OCI-M2 (cell line): ENCODE data around the gene ZCCHC2.

Experiments used
- DNase-seq: peaks from one replicate; lab custom pipeline; 2025; ENCODE audit not compliant: unreplicated experiment; lab: John Stamatoyannopoulos, UW

The ZCCHC2 gene

DNA sequence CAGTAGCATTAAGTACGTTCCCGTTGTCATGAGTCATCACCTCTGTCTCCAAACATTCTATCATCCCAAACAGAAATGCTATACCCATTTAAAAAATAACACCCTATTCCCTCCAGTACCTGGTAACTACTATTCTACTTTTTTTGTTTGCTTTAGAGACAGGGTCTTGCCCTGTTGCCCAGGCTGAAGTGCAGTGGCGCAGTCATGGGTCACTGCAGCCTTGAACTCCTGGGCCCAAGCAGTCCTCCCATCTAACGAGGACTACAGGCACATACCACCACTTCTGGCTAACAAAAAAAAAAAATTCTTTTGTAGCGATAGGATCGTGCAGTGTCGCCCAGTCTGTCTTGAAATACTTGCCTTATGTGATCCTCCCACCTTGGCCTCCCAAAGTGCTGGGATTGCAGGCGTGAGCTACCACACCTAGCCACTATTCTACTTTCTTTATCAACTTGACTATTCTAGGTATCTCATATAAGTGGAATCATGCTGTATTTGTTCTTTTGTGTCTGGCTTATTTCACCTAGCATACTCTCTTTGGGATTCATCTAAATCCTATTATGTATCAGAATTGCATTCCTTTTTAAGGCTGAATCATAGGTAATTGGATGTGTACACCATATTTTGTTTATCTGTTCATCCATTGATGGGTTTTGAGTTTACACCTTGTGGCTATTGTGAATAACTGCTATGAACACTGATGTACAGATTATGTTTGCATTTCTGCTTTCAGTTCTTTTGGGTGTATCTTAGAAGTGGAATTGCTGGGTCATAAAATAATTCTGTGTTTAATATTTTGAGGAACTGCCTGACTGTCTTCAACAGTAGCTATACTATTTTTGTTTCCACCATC lies 14.4 kb downstream of the ZCCHC2 start:
- DNase-seq: no peak

DNA sequence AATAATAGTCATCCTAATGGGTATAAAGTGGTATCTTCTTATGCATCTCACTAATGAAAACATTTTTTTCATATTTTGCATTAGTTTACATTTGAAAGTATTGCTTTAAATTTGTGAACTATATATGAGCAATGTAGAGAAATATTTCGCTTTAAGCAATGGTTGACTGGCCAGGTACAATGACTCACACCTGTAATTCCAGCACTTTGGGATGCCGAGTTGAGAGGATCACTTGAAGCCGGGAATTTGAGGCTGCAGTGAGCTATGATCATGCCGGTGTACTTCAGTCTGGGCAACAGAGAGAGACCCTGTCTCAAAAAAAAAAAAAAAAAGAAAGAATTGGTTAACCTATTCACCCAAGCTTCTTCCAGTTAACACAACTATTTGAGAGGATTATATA lies 15.1 kb downstream of the ZCCHC2 start:
- DNase-seq: no peak

DNA sequence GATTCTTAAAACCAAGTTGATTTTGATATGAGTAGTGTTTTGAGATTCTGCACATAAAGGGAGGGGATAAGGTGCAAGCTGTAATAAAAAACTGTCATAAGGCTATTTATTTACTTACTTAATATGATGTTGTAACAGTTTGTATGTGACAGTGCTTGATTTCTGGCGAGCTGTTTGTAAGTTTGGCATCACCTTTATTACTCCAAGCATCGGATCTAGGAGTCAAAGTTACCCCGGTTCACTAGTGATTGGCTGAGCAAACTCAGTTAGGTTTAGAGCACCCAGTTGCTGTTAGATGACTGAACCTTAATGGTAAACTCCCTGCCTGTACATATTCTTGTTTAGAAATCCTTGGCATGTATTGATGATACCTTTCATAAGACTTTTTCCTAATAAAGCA lies 16.1 kb downstream of the ZCCHC2 start:
- DNase-seq: no peak

DNA sequence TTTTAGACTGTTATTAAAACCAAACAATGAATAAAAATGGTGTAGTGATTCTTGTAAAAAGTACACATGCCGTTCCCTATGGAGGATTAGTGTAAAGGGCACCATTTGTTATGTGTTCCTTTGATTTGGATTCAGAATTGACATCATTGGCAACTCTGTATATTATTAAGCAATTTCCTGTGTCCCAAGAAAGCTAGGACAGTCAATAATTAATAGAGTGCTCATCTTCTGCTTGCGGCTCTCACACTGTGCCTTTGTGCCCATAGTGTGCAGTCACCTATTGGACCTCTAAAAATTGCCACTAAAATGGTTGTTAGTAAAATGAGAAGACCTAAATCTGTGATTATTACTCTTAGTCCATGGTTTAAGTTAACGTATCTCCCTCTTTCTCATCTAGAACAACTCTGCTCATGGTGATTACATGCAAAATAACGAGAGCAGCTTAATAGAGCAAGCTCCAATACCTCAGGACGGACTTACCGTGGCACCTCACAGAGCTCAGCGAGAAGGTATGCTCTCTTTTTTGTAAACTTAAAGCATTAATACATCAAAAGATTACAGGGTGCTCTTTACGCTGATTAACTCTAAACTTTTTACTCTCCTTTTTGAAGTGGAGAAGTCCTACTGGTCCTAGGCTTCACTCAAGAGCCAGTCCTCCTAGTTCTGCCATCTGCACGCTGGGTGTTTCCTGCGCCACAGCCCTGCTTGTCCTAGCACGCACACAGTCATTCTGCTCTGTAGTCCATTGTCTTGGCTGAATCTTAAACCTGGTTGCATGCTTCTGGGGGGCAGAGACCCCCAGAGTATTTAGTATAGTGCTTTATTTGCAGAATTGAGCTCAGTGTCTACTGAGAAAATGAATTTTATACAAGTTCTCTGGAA lies 16.7 kb downstream of the ZCCHC2 start:
- DNase-seq: no peak

DNA sequence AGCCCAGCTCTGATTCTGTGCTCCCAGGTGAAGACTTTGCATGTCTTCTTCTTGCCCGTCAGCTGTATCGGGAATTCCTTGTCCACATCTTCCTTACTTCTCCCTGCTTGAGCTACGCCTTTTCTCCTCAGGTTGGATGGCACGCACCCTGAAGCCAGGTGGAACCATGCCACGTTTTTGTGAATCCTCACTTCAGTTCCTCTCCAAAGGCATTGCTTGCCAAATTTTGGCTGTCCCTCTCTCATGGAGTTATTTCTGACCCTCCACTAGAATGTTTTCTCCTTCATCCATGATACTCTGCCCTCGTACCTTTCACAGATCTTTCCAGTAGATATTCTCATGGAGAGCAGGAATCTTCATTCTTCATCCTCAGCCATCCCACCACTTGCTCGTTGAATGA lies 20.2 kb downstream of the ZCCHC2 start:
- DNase-seq: no peak

DNA sequence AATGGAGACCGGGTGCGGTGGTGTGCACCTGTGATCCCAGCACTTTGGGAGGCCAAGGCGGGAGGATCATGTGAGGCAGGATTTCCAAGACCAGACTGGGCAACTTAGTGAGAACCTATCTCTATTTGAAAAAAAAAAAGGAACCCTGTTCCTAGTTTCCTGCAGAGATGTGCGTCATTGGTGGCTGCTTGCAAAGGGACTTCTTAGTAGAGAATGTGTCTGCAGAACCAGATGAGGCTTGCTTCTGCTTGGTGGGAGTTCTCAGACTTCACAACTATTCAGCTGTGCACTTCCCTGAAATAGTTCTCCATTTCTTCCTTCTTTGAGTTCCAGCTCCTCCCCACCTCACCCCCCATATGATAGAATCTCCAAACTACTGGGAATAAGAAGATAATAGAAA lies 22.3 kb downstream of the ZCCHC2 start:
- DNase-seq: no peak

DNA sequence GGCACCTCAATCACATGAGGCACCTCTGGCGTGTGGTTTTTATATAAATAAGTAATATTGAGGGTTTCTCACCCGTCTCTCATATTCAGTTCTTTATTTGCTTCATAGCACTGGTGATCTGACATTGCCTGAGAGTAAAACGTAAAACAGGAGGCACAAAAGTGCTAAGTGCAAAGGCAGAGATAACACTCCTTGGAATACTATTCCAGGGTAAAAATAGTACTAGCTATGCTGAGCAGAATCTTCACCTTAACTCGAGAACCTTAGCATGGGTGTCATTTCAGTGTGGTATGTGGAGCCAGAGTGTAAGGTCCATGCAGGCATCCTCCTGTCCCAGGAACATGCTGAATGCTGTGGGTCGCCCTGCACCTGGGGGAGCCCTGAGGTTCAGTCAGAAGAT lies 26.9 kb downstream of the ZCCHC2 start:
- DNase-seq: no peak

DNA sequence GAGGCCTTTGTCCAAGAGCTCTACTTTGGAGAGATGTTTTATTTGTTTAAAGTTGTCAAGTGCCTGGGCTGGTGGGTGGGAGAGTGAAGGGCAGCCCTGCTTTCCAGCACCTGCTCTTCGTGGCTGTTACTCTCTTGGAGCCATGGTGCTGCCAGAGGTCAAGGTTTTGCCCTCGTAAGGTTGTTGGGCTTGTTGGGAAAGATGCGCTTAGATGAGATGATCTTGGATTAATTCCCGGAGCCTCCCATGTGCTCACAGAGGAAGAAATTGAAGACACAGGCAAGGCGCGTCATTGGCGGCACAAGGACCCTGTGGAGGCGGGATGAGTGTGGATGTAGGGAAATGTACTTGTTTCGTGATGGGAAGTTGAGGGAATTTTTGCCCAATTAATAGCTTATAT lies 27.9 kb downstream of the ZCCHC2 start:
- no peak for DNase-seq

DNA sequence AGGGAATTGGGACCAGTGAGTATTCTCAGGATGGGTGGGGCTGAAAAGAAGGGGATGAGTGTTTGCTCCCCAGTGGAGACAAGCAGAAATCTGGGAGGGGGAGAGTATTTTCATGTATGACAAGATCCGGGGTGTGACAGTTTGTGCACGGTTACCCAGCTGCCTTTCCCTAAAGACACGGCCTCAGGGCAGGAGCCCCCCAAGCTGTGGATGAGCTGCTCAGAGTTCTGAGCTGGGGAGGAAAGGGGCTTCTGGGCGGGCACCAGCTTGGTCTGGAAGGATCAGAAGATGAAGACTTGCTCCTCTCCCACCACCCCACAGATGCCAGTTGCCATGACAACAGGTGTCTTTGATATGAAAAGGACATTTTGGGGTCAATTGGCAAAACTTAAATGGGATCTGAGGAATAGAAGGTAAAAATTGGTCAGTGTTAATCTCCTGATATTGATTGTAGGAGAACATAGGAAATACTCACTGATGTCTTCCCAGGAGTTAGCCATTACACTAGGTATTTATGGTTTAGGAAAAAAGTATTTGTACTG lies 29.2 kb downstream of the ZCCHC2 start:
- DNase-seq: no peak

DNA sequence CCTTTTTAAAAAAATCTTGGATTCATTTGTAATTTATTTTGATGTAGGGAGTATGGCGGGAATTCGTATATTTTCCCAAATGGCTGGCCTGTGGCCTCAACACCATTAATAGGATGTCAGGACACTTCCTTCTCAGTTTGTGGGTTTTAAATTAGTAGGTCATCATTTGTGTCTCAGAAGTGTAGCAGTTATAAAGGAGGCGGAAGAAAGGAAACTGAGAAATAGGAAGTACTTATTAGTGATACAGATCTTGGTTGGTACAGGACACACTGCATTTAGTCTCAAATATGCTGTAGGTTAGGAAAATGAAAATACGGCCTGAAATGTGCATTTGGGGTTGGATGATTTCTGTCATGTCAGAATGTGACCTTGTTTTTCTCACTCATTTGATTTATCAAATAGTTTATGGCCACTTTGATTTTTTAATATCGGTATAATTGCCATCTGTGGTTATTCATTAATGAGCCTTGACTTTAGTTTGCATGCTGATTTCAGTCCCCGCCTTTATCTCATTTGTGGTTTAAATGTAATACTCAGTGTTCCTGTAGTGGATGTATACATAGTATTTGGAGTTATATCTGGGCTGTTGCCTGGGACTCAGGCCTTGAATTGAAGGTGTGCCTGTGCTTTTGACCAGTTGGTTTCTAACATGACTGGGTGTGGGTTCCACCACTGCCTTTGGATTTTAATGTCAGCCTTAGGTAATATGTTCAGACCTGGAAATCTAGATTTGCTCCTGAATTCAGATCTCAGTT lies 31.4 kb downstream of the ZCCHC2 start:
- DNase-seq: no peak

DNA sequence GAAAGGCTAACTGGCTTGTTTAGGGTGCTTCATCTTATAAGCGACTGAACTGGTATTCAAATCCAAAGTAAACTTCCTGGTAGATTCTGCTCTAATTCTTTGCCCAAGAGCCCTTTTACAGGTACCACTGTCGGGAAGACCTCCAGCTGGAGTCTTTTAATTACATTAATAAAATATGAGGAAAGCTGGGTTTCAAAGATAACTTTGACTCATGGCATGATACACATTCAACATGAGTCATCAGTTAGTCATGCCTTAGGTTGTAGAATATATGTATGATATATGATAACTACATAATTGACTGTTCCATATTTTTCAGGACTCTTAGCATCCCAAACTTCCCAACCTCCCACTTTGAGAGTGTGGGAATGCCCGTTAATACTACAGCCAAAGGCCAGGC lies 32.3 kb downstream of the ZCCHC2 start:
- DNase-seq: no peak

DNA sequence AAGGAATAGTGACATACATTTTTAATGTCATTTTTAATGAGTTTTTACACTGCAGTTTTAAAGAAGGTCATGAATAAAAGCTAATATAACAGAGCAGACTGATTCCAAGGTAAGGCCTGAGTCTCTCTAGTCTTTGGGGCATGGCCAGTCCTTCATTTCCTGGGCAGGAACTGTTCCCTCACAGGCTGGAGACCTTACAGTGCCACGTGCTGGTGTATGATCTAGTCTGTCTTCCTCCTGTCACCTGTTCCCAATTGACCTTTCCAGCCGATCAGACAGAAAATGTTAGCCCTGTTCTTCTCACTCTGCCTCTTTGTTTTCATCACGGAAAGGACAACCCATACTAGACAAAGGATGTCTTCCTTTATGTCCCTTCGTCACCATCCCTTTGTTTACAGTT lies 33.6 kb downstream of the ZCCHC2 start:
- no peak for DNase-seq

DNA sequence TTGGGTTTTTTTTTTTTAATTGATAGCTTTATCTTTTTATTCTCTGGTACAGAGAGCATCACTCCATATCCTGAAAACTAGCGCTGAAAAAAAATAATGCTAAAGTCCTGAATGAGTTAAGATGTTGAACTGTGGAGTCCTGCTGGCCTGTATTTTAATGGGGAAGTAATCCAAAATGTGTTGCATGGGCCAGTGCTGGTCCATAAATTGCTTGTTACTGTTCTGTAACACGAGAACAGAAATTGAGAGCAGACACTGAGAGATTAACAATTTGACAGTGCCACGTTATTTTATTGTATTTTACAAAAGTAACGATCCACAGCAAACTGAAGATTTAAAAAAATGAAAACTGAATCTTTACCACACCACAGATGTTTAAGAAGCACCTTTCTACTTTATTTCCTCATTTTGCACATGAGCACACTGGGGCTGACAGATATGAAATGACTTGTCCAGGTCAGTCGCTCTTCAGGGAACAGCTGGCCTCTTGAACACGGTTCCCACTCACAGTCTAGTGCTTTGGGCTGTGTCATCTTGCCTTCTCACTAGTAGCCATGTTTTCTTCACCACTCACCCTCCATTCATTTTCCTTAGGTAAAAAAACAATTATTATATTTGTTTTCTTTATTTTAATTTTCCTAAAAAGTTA lies 35.3 kb downstream of the ZCCHC2 start:
- no peak for DNase-seq

DNA sequence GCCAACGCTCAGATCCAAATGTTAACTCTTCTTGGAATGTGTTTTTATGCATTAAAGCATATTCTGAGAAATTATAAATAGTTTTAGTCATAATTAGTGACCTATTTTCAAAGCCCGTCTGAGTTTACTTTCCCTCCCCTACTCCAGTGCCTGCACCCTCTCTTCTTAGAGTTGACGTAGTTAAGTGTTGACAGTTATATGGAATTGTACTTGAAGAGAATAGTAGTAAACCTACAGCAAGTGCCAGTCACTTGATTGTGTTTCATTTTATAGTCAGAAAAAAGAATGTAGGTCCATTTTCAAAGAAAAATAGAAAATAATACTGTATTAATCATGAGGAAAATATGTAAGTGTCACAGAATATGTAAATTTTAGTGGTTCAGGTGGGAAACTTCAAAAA lies 41.2 kb downstream of the ZCCHC2 start:
- no peak for DNase-seq

DNA sequence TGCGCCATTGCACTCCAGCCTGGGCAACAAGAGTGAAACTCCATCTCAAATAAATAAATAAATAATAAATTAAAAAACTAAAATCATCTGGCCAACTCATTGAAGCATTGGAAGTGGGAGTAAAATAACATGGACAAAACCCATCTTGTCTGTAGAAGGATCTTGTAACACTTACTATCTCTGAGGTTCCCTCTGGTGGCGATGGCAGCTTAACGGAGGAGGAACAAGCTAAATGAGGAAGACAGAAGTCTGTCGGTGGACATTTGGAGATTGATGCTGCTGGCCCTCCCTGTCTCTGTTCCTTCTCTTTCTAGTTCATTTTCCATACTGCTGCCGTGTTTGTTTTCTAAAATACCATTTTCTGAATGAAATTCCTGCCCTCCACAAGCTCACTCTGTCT lies 43.4 kb downstream of the ZCCHC2 start:
- peak; percentile 2 for DNase-seq

DNA sequence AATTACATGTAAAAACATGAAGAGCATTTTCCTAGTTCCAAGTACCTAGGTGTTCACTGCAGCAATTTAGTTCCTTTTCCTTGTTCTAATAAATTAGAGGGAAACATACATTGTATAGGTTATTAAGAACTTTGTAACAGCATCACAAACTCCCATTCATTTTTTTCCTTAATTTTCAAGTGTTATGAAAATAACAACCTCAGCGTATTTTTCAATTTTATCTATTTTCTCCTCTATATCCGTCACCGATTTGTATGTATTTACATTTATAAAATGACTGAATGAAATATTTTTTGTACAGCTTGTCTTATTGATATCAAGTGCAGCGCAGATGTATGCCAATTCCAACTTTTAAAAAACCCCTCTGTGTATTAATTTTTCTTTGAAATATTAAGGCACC lies 44.0 kb downstream of the ZCCHC2 start:
- DNase-seq: no peak

DNA sequence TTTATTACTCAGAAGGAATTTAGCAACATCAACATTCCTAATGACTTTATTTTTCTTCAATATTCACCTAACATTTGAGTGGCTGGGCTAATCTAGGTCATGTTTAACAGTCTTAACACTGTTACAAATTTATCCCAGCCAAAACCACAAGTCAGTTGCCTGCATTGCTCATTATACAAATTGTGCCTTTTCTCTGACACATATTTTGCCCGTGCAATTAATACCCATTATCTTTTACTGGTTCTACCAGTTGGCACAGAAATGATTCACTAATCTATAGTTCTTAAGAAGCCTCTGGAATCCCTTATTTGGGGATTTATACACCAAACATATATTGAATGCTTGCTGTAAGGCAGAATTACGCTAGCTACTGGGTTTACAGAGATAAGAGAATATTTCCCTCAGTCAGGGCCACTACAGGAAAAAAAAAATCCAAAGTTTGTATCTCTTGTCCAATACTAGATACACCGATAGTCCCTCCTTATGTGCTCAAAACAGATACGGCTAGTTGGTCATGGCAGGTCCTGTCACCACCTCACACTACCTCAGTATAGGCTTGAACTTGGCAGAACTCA lies 46.3 kb downstream of the ZCCHC2 start:
- DNase-seq: no peak

DNA sequence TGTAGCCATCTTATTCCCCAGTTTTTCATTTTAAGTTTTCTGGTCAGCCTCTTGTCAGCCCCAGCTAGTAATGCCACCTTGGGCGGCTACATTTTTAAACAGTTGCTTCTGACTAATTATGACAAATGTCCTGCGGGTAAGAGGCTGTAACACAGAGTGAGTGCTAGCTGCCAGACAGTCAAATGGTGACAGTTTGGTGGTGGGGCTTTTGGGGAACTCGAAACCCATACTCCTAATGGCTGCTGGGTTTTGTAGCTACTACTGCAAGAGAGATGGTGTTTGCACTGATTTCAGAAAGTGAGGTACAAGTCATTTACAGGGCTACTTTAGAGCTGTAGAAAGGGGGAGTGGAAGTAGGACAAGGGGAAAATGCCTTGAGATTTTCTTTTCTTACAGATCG lies 48.2 kb downstream of the ZCCHC2 start:
- no peak for DNase-seq

DNA sequence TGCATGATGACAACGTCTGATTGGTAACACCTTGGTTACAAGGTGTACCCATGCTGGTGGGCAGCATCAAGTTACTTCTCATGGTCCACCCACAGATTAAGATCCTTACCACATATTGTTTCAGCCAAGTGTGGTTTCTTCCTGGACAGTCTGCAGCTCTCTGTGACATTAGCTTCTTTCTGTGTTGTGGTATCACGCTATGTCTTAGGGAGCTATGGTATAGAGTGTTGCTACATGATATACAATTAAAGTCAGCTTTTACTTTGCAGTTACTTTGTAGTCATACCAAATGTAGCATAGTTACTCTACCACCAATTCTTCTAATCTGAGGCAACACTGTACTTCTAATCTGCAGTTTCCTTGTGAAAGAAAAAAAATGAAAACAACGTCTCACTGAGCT lies 48.8 kb downstream of the ZCCHC2 start:
- DNase-seq: no peak

DNA sequence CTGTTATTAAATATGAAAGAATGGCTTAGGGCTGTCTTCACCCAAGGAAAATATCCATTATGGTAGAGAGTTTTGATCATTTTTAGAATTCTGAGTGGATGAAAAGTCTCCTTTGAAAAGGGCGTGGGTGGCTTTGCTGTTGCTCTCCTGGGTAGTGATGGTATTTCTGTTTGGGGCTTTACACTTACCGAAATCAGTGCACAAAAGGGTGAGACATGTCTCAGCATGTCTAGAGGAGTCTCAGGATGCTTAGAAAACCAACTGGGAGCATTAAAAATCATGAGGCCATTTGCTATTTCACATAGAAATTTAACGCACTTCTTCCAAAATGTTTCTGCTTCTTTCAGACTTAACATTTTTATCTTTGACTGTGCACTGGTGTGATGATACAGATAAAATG lies 49.6 kb downstream of the ZCCHC2 start:
- no peak for DNase-seq
